Inflammatory macrophage (primary cell): ENCODE results near the gene H2BK1.

Experiments used
- DNase-seq, 2 donors: peaks; one replicate each; pipeline ENCODE4 v3.0.0-alpha.2; 2020 to 2022

Gene H2BK1

GRCh38 chr7:151245360-151246101, 35.2 kb upstream of the H2BK1 start:
- DNase-seq: peak in 1 of 2 donors; percentile 29

GRCh38 chr7:151244841-151245346, 34.6 kb upstream of the H2BK1 start:
- DNase-seq: no peak

- peak; percentile 62 to 65 for DNase-seq
Measured at GRCh38 chr7:151244196-151244840, 34.0 kb upstream of the H2BK1 start.

GRCh38 chr7:151243408-151244195, 33.3 kb upstream of the H2BK1 start:
- DNase-seq: no peak

GRCh38 chr7:151243045-151243349, 32.7 kb upstream of the H2BK1 start:
- no peak for DNase-seq

- DNase-seq: no peak
Measured at GRCh38 chr7:151242159-151243044, 32.1 kb upstream of the H2BK1 start.

GRCh38 chr7:151241755-151242096, 31.4 kb upstream of the H2BK1 start:
- DNase-seq: no peak

- DNase-seq: no peak
Measured at GRCh38 chr7:151240942-151241754, 30.9 kb upstream of the H2BK1 start.

GRCh38 chr7:151240536-151240935, 30.2 kb upstream of the H2BK1 start:
- DNase-seq: no peak

GRCh38 chr7:151239837-151240459, 29.7 kb upstream of the H2BK1 start:
- DNase-seq: no peak

- DNase-seq: no peak
Measured at GRCh38 chr7:151238924-151239836, 28.9 kb upstream of the H2BK1 start.

- no peak for DNase-seq
Measured at GRCh38 chr7:151238190-151238810, 28.0 kb upstream of the H2BK1 start.

GRCh38 chr7:151237244-151238189, 27.2 kb upstream of the H2BK1 start:
- no peak for DNase-seq

GRCh38 chr7:151236406-151236805, 26.1 kb upstream of the H2BK1 start:
- DNase-seq: no peak

GRCh38 chr7:151235091-151235787, 25.0 kb upstream of the H2BK1 start:
- no peak for DNase-seq

- DNase-seq: no peak
Measured at GRCh38 chr7:151233804-151234203, 23.5 kb upstream of the H2BK1 start.

- DNase-seq: peak; percentile 76 to 88
Measured at GRCh38 chr7:151232917-151233701, 22.8 kb upstream of the H2BK1 start.
